HG03521 (cell line): ENCODE data around the gene OAS3.
"Not testable (repeated sequence)": the region's sequence is repeated elsewhere in the genome, so short reads cannot be mapped to it uniquely, and the experiment has no call there.

ENCODE experiments used
- ATAC-seq: cut with Tn5 transposase; IDR thresholded peaks from one replicate; pipeline ENCODE4 v1.9.1; 2021; ENCODE audit warnings: mild to moderate bottlenecking, moderate library complexity; ENCODE audit not compliant: unreplicated experiment

The OAS3 gene

GRCh38 chr12:112926416-112927033, 11.7 kb upstream of the OAS3 start:
- not testable (repeated sequence) for ATAC-seq

- ATAC-seq = no peak
These were observed 10.8 kb upstream of the OAS3 start for GRCh38 chr12:112927475-112927874.

- no peak for ATAC-seq
These were observed 10.3 kb upstream of the OAS3 start for GRCh38 chr12:112927925-112928324.

GRCh38 chr12:112928978-112929377, 9.3 kb upstream of the OAS3 start:
- ATAC-seq = no peak

GRCh38 chr12:112929715-112930114, 8.6 kb upstream of the OAS3 start:
- ATAC-seq = no peak

GRCh38 chr12:112930350-112930749, 7.9 kb upstream of the OAS3 start:
- ATAC-seq = no peak

- no peak for ATAC-seq
These were observed 5.7 kb upstream of the OAS3 start for GRCh38 chr12:112932485-112933128.

- ATAC-seq = no peak
These were observed 5.2 kb upstream of the OAS3 start for GRCh38 chr12:112933129-112933505.

- no peak for ATAC-seq
These were observed 2.0 kb upstream of the OAS3 start for GRCh38 chr12:112936264-112936663.

GRCh38 chr12:112936927-112937326, 1.3 kb upstream of the OAS3 start:
- no peak for ATAC-seq

GRCh38 chr12:112938751-112939150, 477 bp downstream of the OAS3 start:
- ATAC-seq = no peak

GRCh38 chr12:112939761-112940381, 1.6 kb downstream of the OAS3 start:
- peak; percentile 56 for ATAC-seq

- no peak for ATAC-seq
These were observed 3.5 kb downstream of the OAS3 start for GRCh38 chr12:112941528-112942335.

- ATAC-seq = no peak
These were observed 4.3 kb downstream of the OAS3 start for GRCh38 chr12:112942572-112942971.

GRCh38 chr12:112944024-112944690, 5.9 kb downstream of the OAS3 start:
- no peak for ATAC-seq

- no peak for ATAC-seq
These were observed 7.2 kb downstream of the OAS3 start for GRCh38 chr12:112945515-112945914.

GRCh38 chr12:112946236-112947000, 8.1 kb downstream of the OAS3 start:
- ATAC-seq = no peak

GRCh38 chr12:112947314-112947713, 9.0 kb downstream of the OAS3 start:
- ATAC-seq = no peak

GRCh38 chr12:112947761-112948160, 9.5 kb downstream of the OAS3 start:
- no peak for ATAC-seq

GRCh38 chr12:112948806-112949205, 10.5 kb downstream of the OAS3 start:
- no peak for ATAC-seq
